ENCODE measurements around the gene INPP5A. TPM values are rescaled to one million over a fixed set of nuclear protein-coding genes. Genes with fewer than 3 reads are reported as not detected.
A peak's percentile ranks its signal among the peaks of the same experiment; 100 is the strongest.
"Not testable (repeated sequence)": the region's sequence is repeated elsewhere in the genome, so short reads cannot be mapped to it uniquely, and the experiment has no call there.

INPP5A gene
- total RNA-seq, 2 experiments from 2014 or later = 9.9 TPM

DNA sequence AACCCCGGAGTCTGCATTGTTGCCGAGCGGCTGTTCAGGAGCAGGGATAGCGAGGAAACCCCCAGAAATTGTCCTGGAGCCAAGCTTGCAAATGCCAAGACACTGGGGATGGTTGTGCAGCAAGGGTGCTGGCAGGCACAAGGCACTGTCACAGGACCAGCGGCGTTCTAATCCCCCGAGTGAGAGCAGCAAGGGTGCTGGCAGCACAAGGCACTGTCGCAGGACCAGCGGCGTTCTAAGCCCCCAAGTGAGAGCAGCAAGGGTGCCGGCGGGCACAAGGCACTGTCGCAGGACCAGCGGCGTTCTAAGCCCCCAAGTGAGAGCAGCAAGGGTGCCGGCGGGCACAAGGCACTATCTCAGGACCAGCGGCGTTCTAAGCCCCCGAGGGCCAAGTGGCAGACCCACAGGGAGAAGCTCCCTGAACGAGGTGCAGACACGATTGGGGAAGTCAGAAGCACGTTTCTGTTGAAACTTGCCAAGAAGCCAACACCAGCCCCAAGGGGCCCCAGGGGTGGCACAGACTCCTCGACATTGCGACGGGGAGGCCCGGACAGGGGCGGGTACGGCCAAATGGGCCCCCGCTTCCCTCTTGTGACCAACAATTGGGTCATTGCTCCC lies 40.4 kb upstream of the INPP5A start:
- H3K4me3 Mint-ChIP-seq = no peak overlapping the region
- H3K4me1 Mint-ChIP-seq (ENCODE audit: low read depth) = no peaks in the 10 kb centered on the region
- no peak overlapping the region for H3K27ac Mint-ChIP-seq
- ChIA-PET CTCF (no interaction called here), POLR2A (no interaction called here)
- no peaks in the 10 kb centered on the region for H3K36me3 Mint-ChIP-seq (ENCODE audit: low read depth)
- peaks cover 6% of the 10 kb centered on the region for H3K27me3 Mint-ChIP-seq (ENCODE audit: low read depth)
- ATAC-seq (no peak), DNase-seq (no peak)
- H3K9me3 Mint-ChIP-seq (ENCODE audit: insufficient read depth) = no peaks in the 10 kb centered on the region

DNA sequence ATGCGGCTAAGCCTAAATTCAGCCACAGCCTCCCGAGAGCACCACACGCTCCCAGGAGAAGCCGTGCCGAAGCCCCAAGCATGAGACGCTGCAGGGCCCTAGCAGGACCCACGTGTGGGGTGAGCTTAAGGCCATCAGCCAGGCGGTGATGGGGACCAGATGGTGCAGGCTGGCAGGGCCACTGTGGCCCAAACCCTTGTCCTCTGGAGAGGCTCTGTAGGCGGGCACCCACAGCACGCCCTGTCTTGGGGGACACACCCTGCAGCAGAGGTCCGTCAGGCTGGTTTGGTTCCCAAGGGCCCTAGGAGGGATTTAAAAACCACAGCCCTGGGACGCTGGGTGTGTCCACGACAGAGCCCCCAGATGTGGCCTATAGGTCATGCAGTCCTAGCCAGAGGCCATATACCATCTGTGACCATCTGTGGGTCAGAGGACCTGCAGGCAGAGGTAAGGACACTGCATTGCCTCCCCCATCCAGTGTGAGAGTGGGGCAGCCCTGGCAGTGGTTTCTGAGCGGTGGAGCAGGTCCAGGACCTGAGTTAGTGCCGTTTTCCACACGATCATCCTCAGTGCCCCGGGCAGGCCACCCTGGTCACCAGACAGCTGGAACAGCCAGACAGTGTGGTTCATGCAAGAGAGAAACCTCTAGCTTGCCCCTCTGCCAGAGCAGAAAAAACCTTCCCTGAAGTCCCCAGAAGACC lies 39.6 kb upstream of the INPP5A start:
- ChIA-PET CTCF (no interaction called here), POLR2A (no interaction called here)
- H3K36me3 Mint-ChIP-seq (ENCODE audit: low read depth) = no peaks in the 10 kb centered on the region
- no peak overlapping the region for H3K27ac Mint-ChIP-seq
- ATAC-seq (no peak), DNase-seq (no peak)
- peaks cover 6% of the 10 kb centered on the region for H3K27me3 Mint-ChIP-seq (ENCODE audit: low read depth)
- H3K4me3 Mint-ChIP-seq = no peak overlapping the region
- no peaks in the 10 kb centered on the region for H3K4me1 Mint-ChIP-seq (ENCODE audit: low read depth)
- H3K9me3 Mint-ChIP-seq (ENCODE audit: insufficient read depth) = no peaks in the 10 kb centered on the region

DNA sequence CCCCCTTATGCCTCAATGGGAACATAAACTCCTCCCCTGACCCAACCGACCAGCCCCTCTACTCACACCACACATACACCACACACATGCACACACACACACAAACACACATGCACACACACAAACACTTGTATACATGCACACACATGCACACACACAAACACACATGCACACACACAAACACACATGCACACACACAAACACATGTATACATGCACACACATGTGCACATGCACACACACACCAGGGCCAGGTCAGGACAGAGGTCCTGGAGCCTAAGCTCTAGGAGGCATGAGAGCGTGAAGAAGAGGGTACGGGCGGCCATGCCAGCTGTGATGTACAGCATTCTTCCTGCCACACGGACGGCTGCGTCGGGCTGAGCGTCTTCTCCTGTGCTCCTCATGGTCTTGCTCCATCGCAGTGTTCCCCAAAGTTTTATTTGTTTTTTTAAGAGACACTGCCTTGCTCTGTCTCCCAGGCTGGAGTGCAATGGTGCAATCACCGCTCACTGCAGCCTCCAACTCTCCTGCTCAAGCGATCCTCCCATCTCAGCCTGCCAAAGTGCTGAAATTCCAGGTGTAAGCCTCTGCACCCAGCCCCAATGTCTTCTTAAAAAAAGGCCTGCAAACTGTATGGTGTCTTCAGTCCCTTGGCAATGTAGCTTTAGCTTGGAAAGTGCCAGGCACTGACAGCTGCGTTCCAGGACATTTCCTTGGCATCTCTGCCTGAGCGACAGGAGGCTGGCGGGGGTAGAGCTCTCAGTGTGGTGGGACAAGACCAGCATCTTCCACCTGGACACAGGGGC lies 38.8 kb upstream of the INPP5A start:
- ATAC-seq (no peak), DNase-seq (no peak)
- Mint-ChIP-seq H3K9me3 (ENCODE audit: insufficient read depth) (no peaks in the 10 kb centered on the region), H3K27me3 (ENCODE audit: low read depth) (peaks cover 6% of the 10 kb centered on the region), H3K36me3 (ENCODE audit: low read depth) (no peaks in the 10 kb centered on the region), H3K4me3 (no peak overlapping the region), H3K4me1 (ENCODE audit: low read depth) (no peaks in the 10 kb centered on the region), H3K27ac (no peak overlapping the region)
- CTCF ChIA-PET = no interaction called here
- POLR2A ChIA-PET = no interaction called here

DNA sequence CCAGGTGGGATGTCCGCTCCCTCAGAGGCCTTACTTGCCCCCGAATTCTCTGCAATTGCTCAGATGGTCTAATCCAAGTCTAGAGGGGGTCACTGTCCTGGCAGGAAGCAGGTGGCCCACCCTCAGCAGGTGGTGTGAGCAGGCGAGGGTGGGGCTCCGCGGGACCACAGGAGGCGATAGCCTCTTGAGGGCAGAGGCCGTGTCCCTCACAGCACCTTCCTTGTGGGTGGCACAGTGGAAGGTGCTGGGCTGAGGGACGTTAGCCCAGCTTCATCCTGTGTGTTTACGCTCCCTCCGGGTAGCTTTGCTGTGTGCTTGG lies 38.3 kb upstream of the INPP5A start:
- ATAC-seq = no peak
- H3K4me3 Mint-ChIP-seq = no peak overlapping the region
- H3K4me1 Mint-ChIP-seq (ENCODE audit: low read depth) = no peaks in the 10 kb centered on the region
- no peaks in the 10 kb centered on the region for H3K9me3 Mint-ChIP-seq (ENCODE audit: insufficient read depth)
- CTCF ChIA-PET = no interaction called here
- no peaks in the 10 kb centered on the region for H3K36me3 Mint-ChIP-seq (ENCODE audit: low read depth)
- DNase-seq = no peak
- H3K27ac Mint-ChIP-seq = no peak overlapping the region
- POLR2A ChIA-PET = no interaction called here
- H3K27me3 Mint-ChIP-seq (ENCODE audit: low read depth) = peaks cover 6% of the 10 kb centered on the region

DNA sequence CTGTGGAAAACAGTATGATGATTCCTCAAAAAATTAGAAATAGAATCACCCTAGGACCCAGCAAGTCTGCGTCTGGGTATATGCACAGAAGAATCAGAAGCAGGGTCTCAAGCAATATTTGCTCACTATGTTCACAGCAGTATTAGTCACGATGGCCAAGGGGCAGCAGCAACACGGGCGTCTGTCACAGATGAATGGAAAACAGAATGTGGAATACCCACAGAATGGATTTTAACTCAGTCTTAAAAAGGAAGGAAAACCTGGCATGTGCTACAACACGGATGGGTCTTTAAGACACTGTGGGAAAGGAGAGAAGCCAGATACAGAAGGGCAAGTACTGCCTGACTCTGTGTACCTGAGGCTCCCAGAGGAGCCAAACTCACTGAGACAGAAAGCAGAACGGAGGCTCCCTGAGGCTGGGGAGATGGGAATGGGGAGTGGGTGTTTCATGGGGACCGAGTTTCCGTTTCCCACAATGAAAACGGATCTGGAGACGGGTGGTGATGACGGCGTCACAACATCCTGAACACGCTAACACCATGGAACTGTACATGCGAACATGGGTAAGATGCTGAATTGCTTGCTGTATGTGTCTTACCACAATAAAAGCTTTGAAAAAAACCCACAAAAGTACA lies 36.7 kb upstream of the INPP5A start:
- DNase-seq (no peak), ATAC-seq (no peak)
- Mint-ChIP-seq H3K9me3 (ENCODE audit: insufficient read depth) (no peaks in the 10 kb centered on the region), H3K27ac (no peak overlapping the region), H3K4me3 (no peak overlapping the region), H3K27me3 (ENCODE audit: low read depth) (peaks cover 4% of the 10 kb centered on the region), H3K36me3 (ENCODE audit: low read depth) (no peaks in the 10 kb centered on the region), H3K4me1 (ENCODE audit: low read depth) (no peaks in the 10 kb centered on the region)
- ChIA-PET POLR2A (interaction anchor here (0.8 kb wide), 1 partner anchor 58 kb away, joined by 3 read pairs; no protein-coding TSS in a partner anchor), CTCF (no interaction called here)

DNA sequence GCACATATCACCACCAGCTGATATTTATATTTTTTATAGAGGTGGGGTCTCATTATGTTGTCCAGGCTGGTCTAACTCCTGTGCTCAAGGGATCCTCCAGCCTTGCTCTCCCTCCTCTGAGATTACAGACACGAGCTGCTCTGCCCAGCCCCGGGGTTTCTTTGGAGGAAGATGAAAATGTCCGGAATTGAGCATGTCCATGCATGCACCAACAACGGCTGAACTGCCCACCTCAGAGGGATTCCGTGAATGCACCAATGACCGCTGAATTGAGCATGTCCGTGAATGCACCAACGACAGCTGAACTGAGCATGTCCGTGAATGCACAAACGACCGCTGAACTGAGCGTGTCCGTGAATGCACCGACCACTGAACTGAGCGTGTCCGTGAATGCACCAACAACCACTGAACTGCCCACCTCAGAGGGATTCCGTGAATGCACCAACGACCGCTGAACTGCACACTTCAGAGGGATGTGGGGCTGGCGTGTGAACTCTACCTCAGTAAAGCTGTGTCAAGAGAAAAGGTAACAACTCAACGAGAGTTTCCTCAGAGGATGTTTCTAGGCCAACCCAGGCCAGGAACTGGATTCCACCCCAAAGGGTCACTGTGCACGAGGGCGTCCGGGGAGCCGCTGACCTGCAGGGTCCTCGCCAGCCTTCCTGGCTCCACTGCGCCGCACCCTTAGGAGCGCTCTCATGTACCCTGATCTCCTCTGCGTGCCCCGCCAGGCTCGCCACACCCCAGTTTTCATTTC lies 34.9 kb upstream of the INPP5A start:
- Mint-ChIP-seq H3K4me1 (ENCODE audit: low read depth) (no peaks in the 10 kb centered on the region), H3K27ac (no peak overlapping the region), H3K27me3 (ENCODE audit: low read depth) (peaks cover 4% of the 10 kb centered on the region), H3K4me3 (no peak overlapping the region), H3K36me3 (ENCODE audit: low read depth) (no peaks in the 10 kb centered on the region), H3K9me3 (ENCODE audit: insufficient read depth) (no peaks in the 10 kb centered on the region)
- DNase-seq (no peak), ATAC-seq (no peak)
- ChIA-PET POLR2A (no interaction called here), CTCF (no interaction called here)

DNA sequence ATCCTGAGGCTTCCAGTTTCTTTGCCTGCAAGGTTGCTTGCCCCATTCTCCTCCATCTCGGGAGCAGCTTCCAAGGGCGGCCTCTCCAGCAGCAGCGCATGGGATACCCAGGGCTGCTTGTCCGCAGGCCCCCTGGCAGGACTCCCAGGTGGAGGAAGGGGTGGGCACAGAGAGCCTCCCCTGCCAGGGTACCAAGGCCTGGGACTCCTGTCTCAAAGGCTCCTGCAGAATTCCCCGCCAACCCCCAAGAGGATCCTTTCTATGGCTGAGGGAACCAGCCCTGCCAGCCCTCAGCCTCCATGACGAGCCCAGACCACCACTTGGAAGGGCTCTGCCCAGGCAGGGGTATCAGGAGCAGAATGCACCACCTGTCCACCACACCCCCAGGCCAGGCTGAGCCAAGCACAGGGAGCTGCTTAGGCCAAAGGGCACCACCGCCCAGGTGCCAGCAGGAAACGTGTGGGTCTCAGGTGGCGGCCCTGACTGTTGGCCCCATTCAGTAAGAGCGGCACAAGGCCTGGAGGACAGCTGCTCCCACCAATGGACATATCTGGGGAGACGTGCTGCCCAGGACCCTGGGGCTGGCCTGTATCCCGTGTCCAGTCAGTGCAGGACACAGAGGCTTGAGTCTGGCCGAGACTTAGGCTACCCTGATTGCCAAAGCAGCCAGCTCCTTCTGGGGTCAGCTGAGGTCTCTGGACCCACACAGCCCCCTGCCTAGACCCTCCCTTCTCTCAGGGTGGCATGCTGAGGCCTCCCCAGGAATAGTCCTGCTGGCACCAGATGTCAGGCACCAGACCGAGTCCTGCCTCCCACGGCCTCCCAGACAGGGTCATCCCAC lies 33.8 kb upstream of the INPP5A start:
- ChIA-PET POLR2A (no interaction called here), CTCF (no interaction called here)
- peaks cover 4% of the 10 kb centered on the region for H3K27me3 Mint-ChIP-seq (ENCODE audit: low read depth)
- DNase-seq = no peak
- H3K9me3 Mint-ChIP-seq (ENCODE audit: insufficient read depth) = no peaks in the 10 kb centered on the region
- ATAC-seq = no peak
- H3K36me3 Mint-ChIP-seq (ENCODE audit: low read depth) = no peaks in the 10 kb centered on the region
- H3K4me1 Mint-ChIP-seq (ENCODE audit: low read depth) = no peaks in the 10 kb centered on the region
- H3K4me3 Mint-ChIP-seq = no peak overlapping the region
- H3K27ac Mint-ChIP-seq = no peak overlapping the region

DNA sequence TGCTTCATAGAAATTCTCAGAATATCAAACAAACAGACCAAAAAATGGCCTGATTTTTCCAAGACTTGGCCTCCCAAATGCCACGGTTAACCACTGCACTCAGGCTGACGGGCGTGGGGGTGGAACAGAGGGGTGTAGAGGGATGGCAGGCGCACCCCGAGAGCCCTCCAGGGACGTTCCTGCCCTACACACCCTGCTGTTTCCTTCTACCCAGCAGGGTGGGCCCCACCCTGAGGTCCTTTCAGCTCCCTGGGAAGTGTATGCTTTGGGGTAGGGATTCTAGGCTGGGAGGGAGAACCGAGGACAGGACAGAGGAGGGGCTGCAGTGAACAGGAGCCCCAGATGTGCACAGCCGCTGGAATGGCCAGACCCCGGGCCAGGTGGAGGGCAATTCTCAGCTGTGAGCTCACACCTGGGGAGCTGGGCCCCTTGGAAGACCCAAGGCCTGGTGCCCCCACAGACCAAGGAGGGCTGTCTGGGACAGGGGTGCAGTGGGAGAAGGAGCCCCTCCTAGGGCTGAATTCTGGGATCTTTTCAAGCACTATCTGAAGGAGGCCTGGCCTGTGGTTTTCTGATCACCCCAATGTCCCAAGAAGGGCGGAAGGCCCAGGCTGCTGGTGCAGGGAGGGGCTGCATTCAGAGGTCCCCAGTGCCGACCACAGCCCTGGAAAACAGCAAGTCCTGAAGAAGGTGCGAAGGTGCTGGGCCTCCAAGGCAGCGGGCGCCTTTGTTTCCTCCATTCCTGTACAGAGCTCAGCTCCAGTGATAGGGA lies 32.9 kb upstream of the INPP5A start:
- Mint-ChIP-seq H3K4me1 (ENCODE audit: low read depth) (no peaks in the 10 kb centered on the region), H3K4me3 (no peak overlapping the region), H3K27me3 (ENCODE audit: low read depth) (peaks cover 4% of the 10 kb centered on the region), H3K9me3 (ENCODE audit: insufficient read depth) (no peaks in the 10 kb centered on the region), H3K27ac (no peak overlapping the region), H3K36me3 (ENCODE audit: low read depth) (no peaks in the 10 kb centered on the region)
- ATAC-seq (no peak), DNase-seq (no peak)
- ChIA-PET CTCF (no interaction called here), POLR2A (no interaction called here)

DNA sequence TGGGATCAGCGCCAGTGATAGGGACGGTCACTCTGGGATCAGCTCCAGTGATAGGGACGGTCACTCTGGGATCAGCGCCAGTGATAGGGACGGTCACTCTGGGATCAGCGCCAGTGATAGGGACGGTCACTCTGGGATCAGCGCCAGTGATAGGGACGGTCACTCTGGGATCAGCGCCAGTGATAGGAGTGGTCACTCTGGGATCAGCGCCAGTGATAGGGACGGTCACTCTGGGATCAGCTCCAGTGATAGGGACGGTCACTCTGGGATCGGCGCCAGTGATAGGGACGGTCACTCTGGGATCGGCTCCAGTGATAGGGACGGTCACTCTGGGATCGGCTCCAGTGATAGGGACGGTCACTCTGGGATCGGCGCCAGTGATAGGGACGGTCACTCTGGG lies 32.0 kb upstream of the INPP5A start:
- H3K4me3 Mint-ChIP-seq; H3K9me3 Mint-ChIP-seq (ENCODE audit: insufficient read depth); CTCF ChIA-PET; H3K27ac Mint-ChIP-seq; ATAC-seq; POLR2A ChIA-PET; H3K27me3 Mint-ChIP-seq (ENCODE audit: low read depth); H3K4me1 Mint-ChIP-seq (ENCODE audit: low read depth); DNase-seq; H3K36me3 Mint-ChIP-seq (ENCODE audit: low read depth): not testable (repeated sequence)

DNA sequence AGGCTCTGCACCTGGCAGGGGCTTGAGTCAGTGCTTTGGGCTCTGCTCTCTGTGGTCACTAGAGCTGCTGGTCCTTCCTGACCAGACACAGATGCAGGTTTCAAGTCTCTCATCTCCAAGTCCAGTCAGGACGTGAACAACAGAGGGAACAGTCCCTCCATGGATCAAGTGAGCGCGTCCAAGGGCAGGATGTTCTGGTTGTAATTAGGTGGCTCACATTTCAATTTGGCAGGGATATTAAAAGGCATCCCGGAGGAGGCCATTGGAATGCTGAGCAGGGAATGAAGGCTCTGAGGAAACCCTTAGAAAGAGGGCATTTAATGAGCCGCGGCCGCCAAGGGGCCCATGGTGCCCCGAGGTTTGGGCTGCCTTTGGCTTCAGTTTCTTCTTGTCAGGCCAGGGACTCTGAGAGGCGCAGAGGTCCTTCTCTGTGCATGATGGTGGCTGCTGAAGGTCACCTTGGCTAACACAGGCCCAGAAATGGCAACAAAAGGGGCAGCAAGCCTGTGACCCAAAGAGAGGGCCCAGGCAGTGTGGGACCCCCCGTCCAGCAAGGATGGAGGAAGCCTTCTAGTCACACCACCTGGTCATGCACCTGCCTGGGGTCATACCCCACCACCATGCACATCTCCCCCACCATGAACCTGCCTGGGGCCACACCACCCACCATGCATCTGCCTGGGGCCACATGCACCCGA lies 30.7 kb upstream of the INPP5A start:
- Mint-ChIP-seq H3K36me3 (ENCODE audit: low read depth) (no peaks in the 10 kb centered on the region), H3K4me3 (no peak overlapping the region), H3K4me1 (ENCODE audit: low read depth) (no peaks in the 10 kb centered on the region), H3K9me3 (ENCODE audit: insufficient read depth) (no peaks in the 10 kb centered on the region), H3K27ac (no peak overlapping the region), H3K27me3 (ENCODE audit: low read depth) (no peaks in the 10 kb centered on the region)
- ATAC-seq = peak; percentile 36
- POLR2A ChIA-PET = no interaction called here
- DNase-seq = no peak
- CTCF ChIA-PET = no interaction called here
